Measurements from ENCODE around the gene WFS1.

The WFS1 gene

DNA sequence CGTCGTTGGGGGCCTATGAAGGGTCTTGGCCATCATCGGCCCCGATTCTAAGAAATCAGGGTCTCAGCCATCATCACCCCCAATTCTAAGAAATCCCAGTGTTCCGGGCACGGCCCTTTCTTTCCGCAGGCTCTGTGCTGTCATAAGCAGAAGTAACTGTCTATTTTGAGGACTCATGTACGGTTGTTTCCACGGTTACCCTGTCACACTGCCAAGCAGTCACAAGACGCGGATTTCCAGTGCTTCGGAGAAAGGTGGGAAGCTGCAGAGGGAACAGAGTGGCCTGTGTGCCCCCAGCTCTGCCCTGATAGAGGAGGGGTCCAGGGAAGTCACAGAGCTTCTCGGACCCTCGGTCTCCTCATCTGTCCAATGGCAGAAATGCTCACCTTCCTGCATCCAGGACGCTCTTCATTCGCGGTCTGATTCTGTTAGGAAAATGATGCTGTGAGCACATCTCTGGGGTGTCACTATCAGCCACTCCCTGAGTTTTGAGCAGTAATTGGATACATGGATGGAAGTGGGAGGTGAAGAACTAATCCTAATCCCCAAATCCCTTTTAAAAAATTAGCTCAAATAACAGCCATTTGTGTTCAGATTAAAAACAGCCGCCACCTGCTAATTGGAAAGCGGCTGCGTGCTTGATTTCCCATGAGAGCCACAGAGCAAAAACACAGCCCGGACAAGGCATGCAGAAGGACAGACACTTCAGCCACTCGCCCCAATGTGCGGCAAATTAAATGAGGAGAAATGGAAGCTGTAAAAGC lies 73.1 kb downstream of the WFS1 start:
- no peak for DNase-seq

DNA sequence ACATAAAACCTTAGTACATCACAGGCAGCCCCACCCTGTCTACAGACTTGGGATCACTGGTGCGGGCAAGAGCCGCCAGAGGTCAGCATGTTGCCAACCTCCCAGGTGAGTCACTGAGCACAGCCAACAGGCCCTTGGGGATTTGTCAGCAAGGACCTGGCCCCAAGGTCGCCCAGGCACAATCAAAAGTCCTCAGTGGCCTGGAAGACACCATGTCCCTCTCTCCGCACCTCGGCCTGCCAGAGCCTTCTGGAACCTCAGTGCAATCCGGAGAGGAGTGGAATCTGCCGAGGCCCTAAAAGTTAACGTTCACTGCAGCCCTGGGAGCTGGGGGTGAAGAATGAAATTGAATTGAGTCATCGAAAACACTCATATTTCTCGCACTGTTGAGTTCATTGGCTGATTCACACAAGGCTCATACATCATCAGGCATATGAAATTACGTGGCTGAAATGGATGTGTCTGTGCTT lies 74.3 kb downstream of the WFS1 start:
- DNase-seq, result no peak

DNA sequence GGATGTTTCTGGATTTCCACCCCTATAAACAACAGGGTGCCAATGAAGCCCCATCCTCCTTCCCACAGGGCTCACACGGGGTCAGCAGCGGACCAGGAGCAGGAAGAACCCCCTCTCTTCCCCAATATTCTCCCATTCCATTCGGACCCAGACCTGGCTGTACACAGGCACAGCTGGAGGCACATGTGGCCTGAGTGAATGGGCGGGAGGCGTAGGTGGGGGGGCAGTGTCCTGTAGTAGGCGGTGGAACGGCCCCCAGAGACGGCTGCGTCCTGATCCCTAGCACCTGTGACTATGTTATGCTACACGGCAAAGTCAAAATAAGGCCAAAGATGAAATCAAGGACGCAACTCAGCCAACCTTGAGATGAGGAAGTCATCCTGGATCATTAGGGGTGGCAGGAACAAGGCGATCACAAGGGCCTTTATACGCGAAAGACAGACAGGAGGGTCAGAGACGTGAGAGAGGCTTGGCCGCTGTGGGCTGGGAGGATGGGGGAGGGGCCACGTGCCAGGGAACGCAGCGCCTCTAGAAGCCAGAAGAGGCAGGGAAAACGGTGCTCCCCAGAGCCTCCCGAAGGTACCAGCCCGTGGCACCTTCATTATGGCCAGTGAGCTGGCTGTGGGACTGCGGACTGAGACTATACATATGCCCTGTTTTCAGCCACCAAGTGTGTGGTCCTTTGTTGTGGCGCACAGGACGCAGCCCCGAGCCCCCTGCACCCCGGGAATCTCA lies 75.6 kb downstream of the WFS1 start:
- DNase-seq, result no peak

DNA sequence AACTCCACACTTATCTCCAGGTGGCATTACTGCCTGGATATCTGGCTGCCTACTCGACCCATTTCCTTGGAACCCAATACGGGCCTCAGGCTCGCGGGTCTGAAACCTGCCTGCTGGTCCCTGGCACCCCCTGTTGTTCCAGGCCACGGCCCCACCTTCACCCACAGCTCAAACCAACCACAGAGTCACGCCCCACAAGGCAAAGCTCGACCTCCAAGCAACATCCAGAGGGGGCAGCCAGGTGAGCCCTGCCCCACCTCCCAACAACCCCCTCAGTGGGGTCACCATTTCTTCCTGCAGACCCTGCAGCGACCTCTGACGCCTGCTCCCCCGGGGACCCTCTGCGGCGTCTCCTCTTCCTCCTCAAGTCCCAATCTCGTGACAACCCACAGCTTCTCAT lies 76.2 kb downstream of the WFS1 start:
- DNase-seq, result no peak

DNA sequence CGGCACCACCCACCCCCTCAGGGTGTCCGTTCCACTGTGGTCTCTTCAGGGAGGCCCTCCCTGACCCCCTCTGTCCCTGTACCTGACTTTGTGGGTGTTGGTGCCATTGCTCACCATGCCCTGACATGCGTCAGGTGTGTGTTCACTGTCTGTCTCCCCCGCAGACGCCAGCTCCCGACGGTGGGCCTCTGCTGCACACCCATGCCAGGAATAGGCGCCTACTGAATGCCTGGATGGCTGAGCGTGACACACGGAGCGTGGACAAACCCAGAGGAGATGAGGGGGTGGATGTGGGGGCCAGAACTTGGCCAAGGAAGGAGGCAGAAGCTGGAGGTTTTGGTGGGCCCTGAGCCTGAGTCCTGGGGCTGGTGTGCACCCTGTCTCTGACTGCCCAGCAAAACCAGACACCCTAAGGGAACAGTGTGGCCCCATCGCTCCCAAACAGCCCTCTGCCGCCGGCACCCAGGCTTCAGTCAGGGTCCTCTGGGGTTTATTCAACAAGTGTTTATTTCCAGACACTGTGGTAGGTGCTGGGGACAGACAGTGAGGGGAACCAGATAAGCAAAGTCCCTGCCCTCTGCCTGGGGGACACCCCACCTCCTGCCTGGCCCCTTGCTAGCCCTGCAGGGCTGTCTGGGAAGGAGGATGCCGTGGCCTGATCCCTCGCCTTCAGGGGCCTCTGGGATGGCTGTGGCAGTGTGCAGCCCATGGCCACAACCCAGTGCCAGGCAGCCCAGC lies 76.9 kb downstream of the WFS1 start:
- no peak for DNase-seq

DNA sequence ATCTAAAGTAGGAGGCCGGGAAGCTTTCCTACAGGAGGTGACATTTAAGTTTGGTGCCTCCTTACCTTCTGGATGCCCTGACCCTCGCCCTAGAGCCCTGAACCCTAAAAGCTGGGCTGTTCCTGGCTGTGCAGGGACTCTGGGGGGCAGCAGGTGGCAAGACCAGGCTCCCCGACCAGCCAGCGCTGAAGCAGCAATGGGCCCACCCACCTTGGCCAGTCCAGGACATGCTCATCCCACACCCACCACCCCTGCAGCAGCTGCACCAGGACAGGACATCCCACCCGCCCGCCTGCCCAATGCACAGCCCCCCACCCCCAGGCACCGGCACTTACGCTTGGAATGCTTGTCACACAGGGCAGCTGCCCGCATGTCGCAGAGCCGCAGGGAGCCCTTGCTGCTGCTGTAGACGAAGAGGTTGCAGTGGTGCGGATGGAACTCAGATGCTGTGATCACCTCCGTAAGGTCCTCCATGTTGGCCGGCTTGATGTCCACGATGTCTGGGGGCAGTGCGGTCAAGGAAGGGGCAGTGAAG lies 77.9 kb downstream of the WFS1 start:
- DNase-seq, result no peak

DNA sequence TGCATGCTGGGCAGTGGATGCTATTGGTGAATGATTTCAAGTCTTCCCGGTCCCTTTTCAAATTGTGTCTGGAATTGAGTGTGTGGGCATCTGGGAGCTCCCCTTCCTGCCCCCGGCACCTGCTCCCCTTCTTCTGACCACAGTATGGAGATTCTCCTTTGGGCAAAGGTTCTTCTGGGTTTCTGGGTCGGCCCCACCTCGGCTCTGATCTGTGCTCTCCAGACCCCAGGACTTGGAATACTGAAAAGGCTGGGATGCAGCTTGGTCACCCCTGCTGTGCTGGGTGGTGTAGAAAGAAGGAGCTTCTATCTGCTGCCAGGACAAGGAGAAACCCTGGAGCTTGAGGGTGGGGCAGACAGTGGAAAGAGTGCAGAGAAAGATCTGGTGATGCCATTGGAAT lies 78.8 kb downstream of the WFS1 start:
- DNase-seq, result no peak

DNA sequence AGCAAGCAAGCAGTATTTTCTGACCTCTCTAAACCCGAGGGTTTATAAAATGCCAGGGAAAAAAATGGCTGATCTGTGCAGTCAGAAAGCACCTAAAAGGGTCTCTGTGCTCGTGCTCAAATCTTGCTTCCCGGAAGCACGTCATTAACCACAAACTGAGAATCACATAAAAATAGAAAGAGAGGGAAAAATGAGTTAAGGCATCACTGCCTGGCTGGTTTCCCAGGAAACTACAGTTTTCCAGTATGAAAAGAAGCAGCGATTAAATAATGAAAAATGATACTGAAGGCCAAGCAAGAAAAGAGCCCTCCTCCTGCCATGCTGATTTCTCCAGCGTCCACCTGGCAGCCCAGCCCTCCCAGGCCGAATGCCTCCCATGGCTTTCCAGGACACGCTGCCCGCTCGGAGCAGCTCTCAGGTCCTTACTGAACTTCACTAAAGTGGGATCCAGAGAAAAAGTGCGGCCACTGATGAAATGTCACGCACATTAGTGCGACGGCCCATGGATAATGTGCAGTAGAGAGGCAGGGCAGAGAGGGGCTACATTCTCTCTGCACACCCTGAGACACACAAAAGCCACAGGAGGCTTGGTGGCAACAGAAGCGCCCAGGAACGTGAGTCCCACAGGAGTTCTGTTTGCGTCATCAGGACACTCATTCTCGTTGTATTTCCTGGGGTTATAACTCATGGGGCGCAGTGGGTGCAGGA lies 80.4 kb downstream of the WFS1 start:
- no peak for DNase-seq

DNA sequence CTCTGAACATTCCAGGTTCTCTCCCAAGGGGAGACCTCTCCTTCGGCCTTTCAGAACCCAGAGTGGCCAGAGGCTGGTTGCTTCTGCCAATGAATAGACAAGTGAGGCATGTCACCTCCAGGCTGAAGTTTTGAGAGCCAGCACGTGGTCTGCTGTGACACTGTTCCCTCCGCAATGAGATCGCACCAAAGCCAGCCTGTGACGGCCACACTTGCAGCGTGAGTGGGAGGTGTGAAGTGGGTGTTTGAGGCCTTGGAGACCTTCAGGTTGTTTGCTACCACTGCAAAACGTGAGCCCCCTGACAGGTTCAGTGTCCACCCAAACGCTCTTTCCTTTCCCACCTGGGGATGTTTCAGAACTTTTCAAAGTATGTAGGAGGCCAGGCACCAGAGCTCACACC lies 81.0 kb downstream of the WFS1 start:
- no peak for DNase-seq

DNA sequence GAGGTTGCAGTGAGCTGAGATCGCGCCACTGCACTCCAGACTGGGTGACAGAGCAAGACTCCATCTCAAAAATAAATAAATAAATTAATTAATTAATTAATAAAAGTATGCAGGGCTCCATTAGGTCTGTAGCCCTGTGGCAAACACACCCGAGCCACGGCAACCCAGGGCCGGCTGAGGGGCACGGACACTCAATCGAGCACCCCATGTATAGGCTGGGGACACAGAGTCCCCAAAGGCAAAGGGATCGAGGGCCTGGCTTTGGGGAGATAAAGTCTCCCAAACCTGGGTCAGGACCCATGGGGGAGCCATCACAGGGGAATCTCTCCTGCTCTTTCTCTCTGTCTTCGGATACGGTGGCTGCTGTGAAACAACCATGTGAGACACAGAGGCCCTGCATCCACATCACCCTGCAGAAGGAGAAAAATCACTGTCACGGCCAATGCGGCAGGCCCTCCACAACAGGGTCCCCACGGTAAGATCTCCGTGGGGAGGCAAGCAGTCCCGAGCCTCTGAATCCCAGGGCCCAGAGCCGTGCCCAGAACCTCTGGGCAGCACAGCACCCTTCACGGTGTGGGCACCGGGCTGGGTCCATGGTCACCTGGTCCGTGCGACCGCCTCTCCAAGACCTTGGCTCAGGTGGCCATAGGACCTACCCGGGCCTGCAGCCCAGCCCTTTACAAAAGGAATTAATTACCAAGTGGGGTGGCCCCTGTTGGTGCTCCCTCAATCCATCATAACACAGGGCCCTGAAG lies 81.8 kb downstream of the WFS1 start:
- no peak for DNase-seq

DNA sequence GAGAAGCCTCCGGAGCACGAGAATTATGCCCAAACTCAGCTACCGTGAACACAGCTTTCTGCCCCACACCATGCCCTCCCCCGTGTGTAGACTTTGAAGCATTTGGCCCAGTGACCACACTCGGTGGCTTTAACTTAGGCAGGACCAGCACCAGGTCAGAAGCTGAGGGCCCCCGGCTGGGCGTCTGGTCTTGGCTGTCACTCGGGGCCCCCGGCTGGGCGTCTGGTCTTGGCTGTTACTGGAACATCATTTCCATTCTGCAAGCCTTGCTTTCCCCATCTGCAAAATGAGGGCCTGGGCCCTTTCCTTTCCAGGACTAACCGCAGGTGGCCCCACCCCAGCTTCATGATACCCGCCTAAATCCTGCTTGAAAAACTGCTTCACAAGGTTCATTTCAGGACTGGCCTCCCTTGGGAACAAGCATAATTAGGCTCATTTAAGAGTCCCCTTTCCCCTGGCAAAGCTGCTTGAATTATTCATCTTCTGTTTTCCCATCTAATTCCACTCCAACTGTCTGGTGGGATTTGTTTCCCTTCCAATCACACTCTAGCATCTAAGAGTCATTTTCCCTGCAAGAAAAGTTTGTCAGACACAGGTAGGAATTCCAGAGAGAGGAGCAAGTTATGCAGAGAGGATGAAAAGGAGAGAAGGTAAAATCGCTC lies 82.5 kb downstream of the WFS1 start:
- DNase-seq, result no peak
